BLaER1 treated with 17β-estradiol and CSF1 and Interleukin-3, amounts not matched to agents 10 nM and 100 nM (cell line): ENCODE data around the gene STK17A.

Source experiments
- H3K27ac ChIP-seq, 11 experiments: shearing (Covaris generic); formaldehyde crosslinking; 2 replicates each; pipeline ENCODE4 v1.8.1; 2022
- H3K27me3 ChIP-seq, 11 experiments: shearing (Covaris generic); formaldehyde crosslinking; 2 replicates each; pipeline ENCODE4 v1.8.1; 2022
- H3K36me3 ChIP-seq, 11 experiments: shearing (Covaris generic); formaldehyde crosslinking; 2 replicates each; pipeline ENCODE4 v1.8.1; 2022
- H3K4me1 ChIP-seq, 10 experiments: shearing (Covaris generic); formaldehyde crosslinking; 2 replicates each; pipeline ENCODE4 v1.8.1; 2022
- H3K4me2 ChIP-seq, 11 experiments: shearing (Covaris generic); formaldehyde crosslinking; 2 replicates each; pipeline ENCODE4 v1.8.1; 2022
- H3K4me3 ChIP-seq, 10 experiments: shearing (Covaris generic); formaldehyde crosslinking; 2 replicates each; pipeline ENCODE4 v1.8.1; 2022
- H3K9ac ChIP-seq, 11 experiments: shearing (Covaris generic); formaldehyde crosslinking; 2 replicates each; pipeline ENCODE4 v1.8.1; 2022
- H3K9me3 ChIP-seq, 11 experiments: shearing (Covaris generic); formaldehyde crosslinking; replicated peaks in 1 of 11; 2 replicates each; pipeline ENCODE4 v1.8.1; 2022
- H4K20me1 ChIP-seq, 11 experiments: shearing (Covaris generic); formaldehyde crosslinking; 2 replicates each; pipeline ENCODE4 v1.8.1; 2022
- Cebpa-rat ChIP-seq, 11 experiments: shearing (Covaris generic); IDR thresholded peaks; 2 replicates each; pipeline ENCODE4 v1.8.1; 2022

Gene STK17A

GRCh38 chr7:43628431-43628830, 45.5 kb downstream of the STK17A start:
- Histone ChIP-seq H4K20me1 (peaks cover 0 to 11% (median 0%) of the 10 kb centered on the region in 11 experiments; a peak in 4 of 22 replicates), H3K27ac (no peak overlapping the region), H3K4me2 (no peak overlapping the region), H3K4me1 (peaks cover 0 to 13% (median 0%) of the 10 kb centered on the region in 10 experiments; a peak in 6 of 20 replicates), H3K27me3 (no peaks in the 10 kb centered on the region), H3K9ac (no peak overlapping the region), H3K9me3 (peaks cover 0 to 2% (median 0%) of the 10 kb centered on the region in 11 experiments; a peak in 1 of 22 replicates), H3K4me3 (no peak overlapping the region), H3K36me3 (peaks cover 70 to 100% (median 93%) of the 10 kb centered on the region in 11 experiments)
- TF ChIP-seq Cebpa-rat (IDR thresholded peaks at IDR 0.05) = no peak

- peaks cover 0 to 7% (median 0%) of the 10 kb centered on the region in 11 experiments; a peak in 3 of 22 replicates for H3K9me3 ChIP-seq
- H3K4me1 ChIP-seq = peaks cover 0 to 13% (median 0%) of the 10 kb centered on the region in 10 experiments; a peak in 6 of 20 replicates
- H3K4me3 ChIP-seq = no peak overlapping the region
- no peak overlapping the region for H3K27ac ChIP-seq
- no peak overlapping the region for H3K9ac ChIP-seq
- no peak for TF ChIP-seq Cebpa-rat (IDR thresholded peaks at IDR 0.05)
- H4K20me1 ChIP-seq = peaks cover 0 to 11% (median 0%) of the 10 kb centered on the region in 11 experiments; a peak in 5 of 22 replicates
- no peak overlapping the region for H3K4me2 ChIP-seq
- no peaks in the 10 kb centered on the region for H3K27me3 ChIP-seq
- H3K36me3 ChIP-seq = peaks cover 73 to 100% (median 93%) of the 10 kb centered on the region in 11 experiments
Measured at GRCh38 chr7:43629857-43630256, 46.9 kb downstream of the STK17A start.

- Histone ChIP-seq H3K4me1 (peaks cover 0 to 13% (median 0%) of the 10 kb centered on the region in 10 experiments; a peak in 6 of 20 replicates), H3K27ac (no peak overlapping the region), H3K36me3 (peaks cover 77 to 100% (median 93%) of the 10 kb centered on the region in 11 experiments), H3K9ac (no peak overlapping the region), H3K4me3 (no peak overlapping the region), H3K27me3 (no peaks in the 10 kb centered on the region), H3K4me2 (peak overlapping the region in 3 of 11 experiments; percentile 8 to 16 (median 15); a peak in 3 of 22 replicates), H4K20me1 (peaks cover 0 to 11% (median 0%) of the 10 kb centered on the region in 11 experiments; a peak in 5 of 22 replicates), H3K9me3 (peaks cover 0 to 7% (median 0%) of the 10 kb centered on the region in 11 experiments; a peak in 3 of 22 replicates)
- TF ChIP-seq Cebpa-rat (IDR thresholded peaks at IDR 0.05) = peak in 7 of 11 experiments; percentile 23 to 91 (median 60); a peak in 10 of 22 replicates
Measured at GRCh38 chr7:43630482-43630881, 47.6 kb downstream of the STK17A start.

- Histone ChIP-seq H3K36me3 (peaks cover 79 to 100% (median 93%) of the 10 kb centered on the region in 11 experiments), H3K9ac (no peak overlapping the region), H3K4me2 (no peak overlapping the region), H3K27ac (no peak overlapping the region), H3K4me3 (no peak overlapping the region), H3K9me3 (peaks cover 0 to 7% (median 0%) of the 10 kb centered on the region in 11 experiments; a peak in 3 of 22 replicates), H3K4me1 (peaks cover 0 to 13% (median 0%) of the 10 kb centered on the region in 10 experiments; a peak in 5 of 20 replicates), H4K20me1 (peaks cover 0 to 11% (median 0%) of the 10 kb centered on the region in 11 experiments; a peak in 4 of 22 replicates), H3K27me3 (no peaks in the 10 kb centered on the region)
- TF ChIP-seq Cebpa-rat (IDR thresholded peaks at IDR 0.05) = no peak
Measured at GRCh38 chr7:43631559-43631958, 48.7 kb downstream of the STK17A start.

- Histone ChIP-seq H3K9me3 (peaks cover 0 to 7% (median 0%) of the 10 kb centered on the region in 11 experiments; a peak in 3 of 22 replicates), H3K36me3 (peaks cover 85 to 100% (median 95%) of the 10 kb centered on the region in 11 experiments), H3K4me3 (no peak overlapping the region), H3K4me2 (no peak overlapping the region), H4K20me1 (peaks cover 0 to 9% (median 0%) of the 10 kb centered on the region in 11 experiments; a peak in 3 of 22 replicates), H3K27me3 (no peaks in the 10 kb centered on the region), H3K4me1 (peaks cover 0 to 13% (median 0%) of the 10 kb centered on the region in 10 experiments; a peak in 5 of 20 replicates), H3K27ac (no peak overlapping the region), H3K9ac (no peak overlapping the region)
- no peak for TF ChIP-seq Cebpa-rat (IDR thresholded peaks at IDR 0.05)
Measured at GRCh38 chr7:43632746-43633145, 49.8 kb downstream of the STK17A start.

GRCh38 chr7:43634384-43634783, 51.5 kb downstream of the STK17A start:
- Histone ChIP-seq H3K27me3 (no peaks in the 10 kb centered on the region), H3K4me1 (peaks cover 0 to 13% (median 0%) of the 10 kb centered on the region in 10 experiments; a peak in 5 of 20 replicates), H3K4me2 (no peak overlapping the region), H3K9ac (no peak overlapping the region), H3K27ac (no peak overlapping the region), H4K20me1 (peaks cover 0 to 4% (median 0%) of the 10 kb centered on the region in 11 experiments; a peak in 3 of 22 replicates), H3K4me3 (no peak overlapping the region), H3K9me3 (peaks cover 0 to 7% (median 0%) of the 10 kb centered on the region in 11 experiments; a peak in 3 of 22 replicates), H3K36me3 (peaks cover 87 to 100% (median 97%) of the 10 kb centered on the region in 11 experiments)
- no peak for TF ChIP-seq Cebpa-rat (IDR thresholded peaks at IDR 0.05)

GRCh38 chr7:43636093-43636492, 53.2 kb downstream of the STK17A start:
- H3K4me2 ChIP-seq = no peak overlapping the region
- no peaks in the 10 kb centered on the region for H3K27me3 ChIP-seq
- no peak overlapping the region for H3K9ac ChIP-seq
- H3K9me3 ChIP-seq = peaks cover 0 to 7% (median 0%) of the 10 kb centered on the region in 11 experiments; a peak in 3 of 22 replicates
- H3K4me3 ChIP-seq = no peak overlapping the region
- H4K20me1 ChIP-seq = no peaks in the 10 kb centered on the region; a peak in 2 of 22 replicates
- no peak for TF ChIP-seq Cebpa-rat (IDR thresholded peaks at IDR 0.05)
- peaks cover 93 to 100% (median 100%) of the 10 kb centered on the region in 11 experiments for H3K36me3 ChIP-seq
- no peak overlapping the region for H3K27ac ChIP-seq
- 0 out of 20 replicates have a peak, but pooled peaks cover 0 to 4% (median 0%) of the 10 kb centered on the region in 10 experiments for H3K4me1 ChIP-seq

GRCh38 chr7:43637114-43637806, 54.4 kb downstream of the STK17A start:
- H3K36me3 ChIP-seq = peaks cover 92 to 99% (median 97%) of the 10 kb centered on the region in 11 experiments
- H3K4me2 ChIP-seq = no peak overlapping the region
- no peak overlapping the region for H3K27ac ChIP-seq
- no peak overlapping the region for H3K4me3 ChIP-seq
- TF ChIP-seq Cebpa-rat (IDR thresholded peaks at IDR 0.05) = no peak
- no peaks in the 10 kb centered on the region; a peak in 2 of 22 replicates for H4K20me1 ChIP-seq
- peaks cover 0 to 7% (median 0%) of the 10 kb centered on the region in 11 experiments; a peak in 3 of 22 replicates for H3K9me3 ChIP-seq
- no peaks in the 10 kb centered on the region for H3K4me1 ChIP-seq
- H3K9ac ChIP-seq = no peak overlapping the region
- no peaks in the 10 kb centered on the region for H3K27me3 ChIP-seq
